OCI-LY3 (cell line): ENCODE data around the gene PHF24.

Experiments
- CTCF ChIP-seq: fragments of 200-600, 300-600 bp; sonication (generic); IDR thresholded peaks from 2 replicates; pipeline ENCODE4 v1.5.1; 2014; ENCODE audit warnings: antibody characterized with exemption, low read length, low read depth
- EZH2phosphoT487 ChIP-seq: fragments of 200-600 bp; shearing (Covaris generic); IDR thresholded peaks from 2 replicates; pipeline ENCODE4 v1.6.1; 2018; ENCODE audit warnings: antibody characterized with exemption, mixed run types, low read depth

DNA sequence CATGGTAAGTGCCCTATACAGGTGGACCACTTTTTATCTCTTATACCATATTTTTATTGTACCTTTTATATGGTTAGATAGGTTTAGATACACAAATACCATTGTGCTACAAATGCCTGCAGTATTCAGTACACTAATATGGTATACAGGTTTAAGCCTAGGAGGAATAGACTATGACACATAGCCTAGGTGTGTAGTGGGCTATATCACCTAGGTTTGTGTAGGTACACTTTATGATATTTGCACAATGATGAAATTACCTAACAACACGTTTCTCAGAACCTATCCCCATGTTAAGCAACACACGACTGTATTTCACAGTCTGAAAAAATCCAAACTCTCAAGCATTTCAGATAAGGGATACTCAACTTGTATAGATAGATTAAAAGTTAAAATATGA, 9.6 kb upstream of the PHF24 start:
- TF ChIP-seq CTCF (no peak), EZH2phosphoT487 (no peak)
